DOHH2 (cell line): ENCODE measurements around the gene VSX1.

ENCODE experiments used
- H3F3A ChIP-seq: fragments of 200-600 bp; sonication (generic), shearing (Covaris generic); 2 replicates; pipeline ENCODE4 v1.6.0; 2016; ENCODE audit warnings: antibody characterized with exemption, mild to moderate bottlenecking; ENCODE audit not compliant: control insufficient read depth, insufficient read depth
- H3K27ac ChIP-seq: fragments of 200-600 bp; sonication (generic); 2 replicates; pipeline ENCODE4 v1.5.1; 2014; ENCODE audit warnings: low read depth, mild to moderate bottlenecking, low read length, moderate library complexity
- H3K27me3 ChIP-seq: fragments of 200-600 bp; sonication (generic); 2 replicates; pipeline ENCODE4 v1.6.1; 2014; ENCODE audit warnings: mild to moderate bottlenecking, low read length, mixed read lengths; ENCODE audit not compliant: control insufficient read depth
- H3K36me3 ChIP-seq: fragments of 200-600 bp; sonication (generic); 2 replicates; pipeline ENCODE4 v1.6.1; 2014; ENCODE audit warnings: mild to moderate bottlenecking, low read length, moderate library complexity, mixed read lengths; ENCODE audit not compliant: control insufficient read depth
- H3K4me1 ChIP-seq: fragments of 200-600 bp; sonication (generic); 2 replicates; pipeline ENCODE4 v1.6.1; 2014; ENCODE audit warnings: mild to moderate bottlenecking, low read length, mixed read lengths; ENCODE audit not compliant: control insufficient read depth
- H3K4me2 ChIP-seq: fragments of 200-600 bp; sonication (generic); 2 replicates; pipeline ENCODE4 v1.6.0; 2014; ENCODE audit warnings: mild to moderate bottlenecking, low read length, moderate library complexity
- H3K4me3 ChIP-seq: fragments of 200-600 bp; sonication (generic); 2 replicates; pipeline ENCODE4 v1.5.1; 2014; ENCODE audit warnings: mild to moderate bottlenecking, low read length, mixed read lengths
- H3K79me2 ChIP-seq: fragments of 200-600 bp; sonication (generic); 2 replicates; pipeline ENCODE4 v1.6.1; 2014; ENCODE audit warnings: mild to moderate bottlenecking, low read length, mixed read lengths; ENCODE audit not compliant: control insufficient read depth
- H3K9me2 ChIP-seq: fragments of 200-600 bp; sonication (generic); replicated peaks from 2 replicates; pipeline ENCODE4 v1.6.1; 2014; ENCODE audit warnings: mild to moderate bottlenecking, low read length, mixed read lengths; ENCODE audit not compliant: control insufficient read depth
- H3K9me3 ChIP-seq: fragments of 200-600 bp; sonication (generic); 2 replicates; pipeline ENCODE4 v1.6.1; 2014; ENCODE audit warnings: antibody characterized with exemption, low read length, mixed read lengths; ENCODE audit not compliant: control insufficient read depth, insufficient read depth
- H4K20me1 ChIP-seq: fragments of 200-600 bp; sonication (generic); 2 replicates; pipeline ENCODE4 v1.6.0; 2014; ENCODE audit warnings: low read depth, mild to moderate bottlenecking, antibody characterized with exemption, low read length, moderate library complexity; ENCODE audit not compliant: control insufficient read depth, insufficient read depth
- CTCF ChIP-seq: fragments of 200-600 bp; sonication (generic); IDR thresholded peaks from one replicate; pipeline ENCODE4 v1.5.1; 2014; ENCODE audit warnings: antibody characterized with exemption, mild to moderate bottlenecking, low read depth, low read length; ENCODE audit not compliant: poor library complexity, severe bottlenecking
- EZH2phosphoT487 ChIP-seq: fragments of 200-600 bp; sonication (generic); IDR thresholded peaks from 2 replicates; pipeline ENCODE4 v1.6.1; 2017; ENCODE audit warnings: borderline replicate concordance, mild to moderate bottlenecking, antibody characterized with exemption, low read length, moderate library complexity, mixed read lengths

The VSX1 gene

GRCh38 chr20:25090492-25091429, 8.8 kb upstream of the VSX1 start:
- Histone ChIP-seq H3K9me2 (no peaks in the 10 kb centered on the region), H3F3A (no peaks in the 10 kb centered on the region), H3K79me2 (no peaks in the 10 kb centered on the region), H3K4me3 (no peak overlapping the region), H3K4me1 (no peaks in the 10 kb centered on the region), H3K27me3 (peaks cover 10% of the 10 kb centered on the region; the same call in 1 of the 2 replicates), H3K36me3 (no peaks in the 10 kb centered on the region), H4K20me1 (no peaks in the 10 kb centered on the region), H3K4me2 (no peak overlapping the region), H3K9me3 (no peaks in the 10 kb centered on the region), H3K27ac (no peak overlapping the region)
- TF ChIP-seq EZH2phosphoT487 (no peak), CTCF (no peak)

- no peak for TF ChIP-seq EZH2phosphoT487
- TF ChIP-seq CTCF, result no peak
- Histone ChIP-seq H3F3A (no peaks in the 10 kb centered on the region), H3K4me2 (no peak overlapping the region), H3K4me1 (no peaks in the 10 kb centered on the region), H3K9me3 (no peaks in the 10 kb centered on the region), H3K79me2 (no peaks in the 10 kb centered on the region), H3K9me2 (no peaks in the 10 kb centered on the region), H3K27ac (no peak overlapping the region), H3K27me3 (peaks cover 6% of the 10 kb centered on the region; the same call in 1 of the 2 replicates), H3K36me3 (no peaks in the 10 kb centered on the region), H3K4me3 (no peak overlapping the region), H4K20me1 (no peaks in the 10 kb centered on the region)
These were observed 7.7 kb upstream of the VSX1 start for GRCh38 chr20:25089662-25090061.

- Histone ChIP-seq H3K4me2 (no peak overlapping the region), H3K4me3 (no peak overlapping the region), H3K27me3 (peaks cover 6% of the 10 kb centered on the region; the same call in 1 of the 2 replicates), H3K36me3 (no peaks in the 10 kb centered on the region), H3K9me2 (no peaks in the 10 kb centered on the region), H3K4me1 (no peaks in the 10 kb centered on the region), H3K27ac (no peak overlapping the region), H3F3A (no peaks in the 10 kb centered on the region), H3K9me3 (no peaks in the 10 kb centered on the region), H4K20me1 (no peaks in the 10 kb centered on the region), H3K79me2 (no peaks in the 10 kb centered on the region)
- TF ChIP-seq CTCF (no peak), EZH2phosphoT487 (no peak)
These were observed 7.2 kb upstream of the VSX1 start for GRCh38 chr20:25089096-25089495.
